ENCODE data around the gene FHL1. TPM values are rescaled to one million over a fixed set of nuclear protein-coding genes. Genes with fewer than 3 reads are reported as not detected.
A peak's percentile ranks its signal among the peaks of the same experiment; 100 is the strongest.

FHL1 gene
- total and polyA plus RNA-seq, 2 of the 4 experiments (the other 2 are of a cell fraction): 69.4 to 72.9 TPM

DNA sequence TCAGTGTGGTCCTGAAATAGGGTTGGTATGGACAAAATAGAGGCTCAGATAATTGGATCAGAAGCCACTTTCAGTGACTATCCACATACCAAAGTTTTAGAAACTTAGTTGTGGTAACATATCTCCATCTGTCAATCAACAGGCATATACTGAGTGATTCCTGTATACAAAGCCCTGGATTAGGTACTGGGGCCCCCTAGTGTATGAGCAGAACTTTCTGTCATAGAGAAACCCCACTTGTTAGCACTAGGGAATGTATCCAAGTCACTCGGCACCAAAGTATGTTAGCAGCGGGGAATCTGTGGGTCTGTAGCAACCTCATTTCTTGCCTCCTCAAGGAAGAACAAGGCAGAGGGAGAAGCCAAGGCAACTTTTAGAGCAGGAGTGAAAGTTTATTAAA is 53.1 kb downstream of the FHL1 start:
- Histone ChIP-seq H2AFZ (replicated peaks; ENCODE audit: low read length, poor library complexity) (no peak overlapping the region), H4K20me1 (ENCODE audit: insufficient read depth, low read length) (no peaks in the 10 kb centered on the region), H3K4ac (ENCODE audit: low read depth, low read length) (peak overlapping the region; percentile 8; the same call in 1 of the 2 replicates), H3K56ac (ENCODE audit: extremely low read depth, insufficient read depth, low read length) (no peak overlapping the region), H3K4me3 (ENCODE audit: insufficient read depth, low read depth, low read length) (no peak overlapping the region), H3K9me1 (ENCODE audit: insufficient read depth, low read length) (no peaks in the 10 kb centered on the region), H4K91ac (ENCODE audit: insufficient read depth, low read depth, low read length) (no peak overlapping the region), H3K79me1 (ENCODE audit: low read depth in 1 of 2, low read length in 2 of 2) (0 out of 4 replicates have a peak, but pooled peaks cover 0 to 7% of the 10 kb centered on the region in 2 experiments), H3K14ac (replicated peaks; ENCODE audit: low read depth, low read length) (no peak overlapping the region), H2AK5ac (ENCODE audit: low read depth, low read length) (no peak overlapping the region), H3K36me3 (ENCODE audit: control insufficient read depth, insufficient read depth, low read length) (no peaks in the 10 kb centered on the region), H3K27me3 (ENCODE audit: control insufficient read depth, insufficient read depth, low read length) (peaks cover 3% of the 10 kb centered on the region; the same call in 1 of the 2 replicates), H3K4me1 (ENCODE audit: control insufficient read depth, insufficient read depth, low read length) (peaks cover 11% of the 10 kb centered on the region), H3K9me3 (ENCODE audit: control insufficient read depth, insufficient read depth, low read length) (no peaks in the 10 kb centered on the region), H3K23ac (ENCODE audit: low read depth, low read length) (no peak overlapping the region), H3K9ac (ENCODE audit: low read depth, low read length) (no peak overlapping the region), H4K8ac (ENCODE audit: low read depth in 2 of 2, low read length in 2 of 2) (no peak overlapping the region), H2AK9ac (replicated peaks; ENCODE audit: low read depth, low read length, poor library complexity) (no peak overlapping the region), H2BK5ac (ENCODE audit: low read depth, low read length, poor library complexity, severe bottlenecking) (peak overlapping the region; percentile 42), H3K4me2 (ENCODE audit: low read depth, low read length) (no peak overlapping the region; the same call in 1 of the 2 replicates), H4K5ac (ENCODE audit: low read depth, low read length) (no peak overlapping the region), H2BK15ac (ENCODE audit: low read depth, low read length) (0 out of 3 replicates have a peak overlapping the region, but pooled peaks have one; percentile 13), H2BK120ac (ENCODE audit: low read depth, low read length) (peak overlapping the region; percentile 21; the same call in 1 of the 2 replicates), H3K27ac (ENCODE audit: insufficient read depth, low read length) (peak overlapping the region; percentile 37; the same call in 1 of the 2 replicates), H2BK20ac (ENCODE audit: low read depth, low read length) (peak overlapping the region; percentile 8; the same call in 1 of the 2 replicates), H3K18ac (ENCODE audit: low read depth, low read length) (no peak overlapping the region; the same call in 1 of the 2 replicates)
- ChIA-PET POLR2A (ENCODE audit: unreplicated experiment) (no interaction called here), CTCF (interaction anchor here (1.3 kb wide), 1 partner anchor 31 kb away, joined by 3 read pairs; no protein-coding TSS in a partner anchor)
- in situ Hi-C loops (cut with MboI; ENCODE audit: low sequenced_read_pairs) (no loop called here), dilution Hi-C loops (cut with HindIII; ENCODE audit: low sequenced_read_pairs, unreplicated experiment) (no loop called here), intact Hi-C loops (cut with micrococcal nuclease) (no loop called here)
- TF ChIP-seq CEBPB (IDR thresholded peaks at IDR 0.05; ENCODE audit: low read depth, low read length) (no peak), CTCF (conservative IDR thresholded peaks at IDR 0.05; ENCODE audit: low read depth, low read length) (peak; percentile 45), RCOR1 (IDR thresholded peaks at IDR 0.05; ENCODE audit: insufficient replicate concordance, low read length) (no peak), RAD21 (IDR thresholded peaks at IDR 0.05; ENCODE audit: low read length) (peak; percentile 47), MAFK (IDR thresholded peaks at IDR 0.05; ENCODE audit: low read depth, low read length) (no peak), SMC3 (IDR thresholded peaks at IDR 0.05; ENCODE audit: low read depth, low read length) (peak; percentile 41), POLR2A (IDR thresholded peaks at IDR 0.05; ENCODE audit: low read depth, low read length) (no peak)
- no TSS peak for BruUV-seq (replicated peaks)
- ATAC-seq (ENCODE audit: low read depth): peak; percentile 50; the same call in 1 of the 2 replicates
- peak; percentile 58 for DNase-seq
- no CpG with 5 or more reads among the region's 2 CpGs for WGBS, 2 experiments (ENCODE audit: extremely low coverage in 2 of 2, insufficient read length in 1 of 2)
